ENCODE results near the gene HHIPL1.

- no peak for TF ChIP-seq CTCF (conservative IDR thresholded peaks at IDR 0.05; ENCODE audit: low read length)
- TF ChIP-seq EZH2phosphoT487 (IDR thresholded peaks at IDR 0.05; ENCODE audit: borderline replicate concordance, low read depth, low read length) = no peak
Observed at GRCh38 chr14:99701260-99701659, 56.3 kb downstream of the HHIPL1 start.
